GM21529 (cell line): ENCODE data around the gene SH3TC1.

Experiments
- ATAC-seq: cut with Tn5 transposase; IDR thresholded peaks from one replicate; pipeline ENCODE4 v1.9.1; 2021; ENCODE audit not compliant: unreplicated experiment

SH3TC1 gene

DNA sequence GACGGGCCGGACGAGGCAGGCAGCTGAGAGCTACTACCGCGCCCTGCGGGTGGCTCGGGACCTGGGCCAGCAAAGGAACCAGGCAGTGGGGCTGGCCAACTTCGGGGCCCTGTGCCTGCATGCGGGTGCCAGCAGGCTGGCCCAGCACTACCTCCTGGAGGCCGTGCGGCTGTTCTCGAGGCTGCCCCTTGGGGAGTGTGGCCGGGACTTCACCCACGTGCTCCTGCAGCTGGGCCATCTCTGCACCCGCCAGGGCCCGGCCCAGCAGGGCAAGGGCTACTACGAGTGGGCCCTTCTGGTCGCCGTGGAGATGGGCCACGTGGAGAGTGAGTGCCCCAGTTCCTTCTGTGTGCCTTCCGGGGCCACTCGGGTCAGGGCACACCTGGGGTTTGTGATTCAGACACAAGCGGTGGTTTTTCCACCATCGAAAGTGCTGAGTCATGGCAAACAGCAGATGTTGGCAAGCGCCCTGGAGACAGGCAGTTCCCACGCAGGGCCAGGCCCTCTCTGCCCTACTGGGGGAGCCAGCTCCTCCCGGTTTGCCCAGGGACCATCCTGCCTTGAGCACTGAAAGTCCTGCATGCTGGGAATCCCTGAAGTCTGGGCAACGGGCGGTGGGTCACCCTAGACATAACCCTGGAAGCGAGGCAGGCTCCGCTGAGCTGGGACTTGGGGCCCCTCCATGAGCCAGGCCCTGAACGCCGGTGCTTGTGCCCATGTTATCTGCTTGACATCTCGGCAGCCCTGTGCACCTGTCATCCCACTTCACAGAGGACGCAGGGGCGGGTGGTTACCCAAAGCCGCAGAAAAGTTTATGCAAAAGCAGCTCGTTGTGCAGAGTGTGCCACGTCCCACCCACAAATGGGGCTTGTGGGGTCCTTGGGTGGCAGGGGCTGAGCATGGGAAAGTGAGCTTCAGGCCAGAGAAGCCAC is 29.5 kb downstream of the SH3TC1 start:
- peak; percentile 73 for ATAC-seq

DNA sequence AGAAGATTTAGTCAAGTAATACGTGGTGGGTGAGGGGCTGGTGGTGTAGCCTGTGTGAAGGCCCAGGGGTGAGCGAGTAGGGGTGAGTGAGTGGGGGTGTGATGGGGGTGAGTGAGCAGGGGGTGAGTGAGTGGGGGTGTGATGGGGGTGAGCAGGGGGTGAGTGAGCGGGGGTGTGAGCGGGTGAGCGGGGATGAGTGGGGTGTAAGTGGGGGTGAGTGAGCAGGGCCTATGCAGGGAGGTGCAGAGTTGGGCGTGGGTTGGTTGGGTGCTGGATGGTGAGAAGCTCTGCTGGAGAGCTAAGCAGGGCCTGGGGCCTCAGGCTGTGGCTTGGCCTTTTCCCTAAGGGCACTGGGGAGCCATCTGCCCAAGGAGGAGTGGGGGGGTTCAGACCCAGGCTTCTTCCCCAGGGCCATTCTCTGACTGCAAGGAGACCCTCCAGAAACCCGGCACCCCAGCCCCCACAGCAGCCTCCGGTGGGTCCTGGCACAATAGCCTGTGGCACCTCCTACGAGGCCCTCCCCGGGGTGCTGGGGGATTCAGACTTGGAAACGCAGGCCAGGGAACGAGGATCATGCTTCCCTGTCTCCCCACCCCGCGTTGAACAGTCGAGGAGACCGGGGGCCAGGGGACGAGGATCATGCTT is 30.4 kb downstream of the SH3TC1 start:
- no peak for ATAC-seq

DNA sequence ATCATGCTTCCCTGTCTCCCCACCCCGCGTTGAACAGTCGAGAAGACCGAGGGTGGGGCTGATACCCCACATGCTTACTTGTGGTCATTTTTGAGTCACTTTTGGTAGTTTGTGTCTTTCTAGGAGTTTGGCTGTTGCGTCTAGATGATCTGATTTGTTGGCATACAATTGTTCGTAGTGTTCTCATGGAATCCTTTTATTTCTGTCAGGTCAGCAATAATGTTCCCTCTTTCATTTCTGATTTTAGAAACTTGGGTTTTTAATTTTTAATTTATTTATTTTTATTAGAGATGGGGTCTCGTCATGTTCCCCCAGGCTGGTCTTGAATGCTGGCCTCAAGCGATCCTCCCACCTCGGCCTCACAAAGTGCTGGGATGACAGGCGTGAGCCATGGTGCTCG is 30.9 kb downstream of the SH3TC1 start:
- ATAC-seq: no peak

DNA sequence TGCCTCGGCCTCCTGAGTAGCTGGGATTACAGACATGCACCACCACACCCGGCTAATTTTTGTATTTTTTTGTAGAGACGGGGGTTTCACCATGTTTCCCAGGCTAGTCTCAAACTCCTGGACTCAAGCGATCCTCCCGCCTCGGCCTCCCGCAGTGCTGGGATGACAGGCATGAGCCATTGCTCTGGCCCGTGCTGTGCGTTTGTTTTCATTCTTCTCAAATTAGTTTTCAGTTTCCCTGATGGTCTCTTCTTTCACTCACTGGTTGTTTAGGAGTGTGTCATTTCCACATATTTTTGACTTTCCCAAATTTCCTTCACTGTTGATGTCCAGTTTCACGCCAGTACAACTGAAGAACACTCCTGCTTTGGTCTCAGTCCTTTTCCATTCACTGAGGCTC is 31.8 kb downstream of the SH3TC1 start:
- no peak for ATAC-seq

DNA sequence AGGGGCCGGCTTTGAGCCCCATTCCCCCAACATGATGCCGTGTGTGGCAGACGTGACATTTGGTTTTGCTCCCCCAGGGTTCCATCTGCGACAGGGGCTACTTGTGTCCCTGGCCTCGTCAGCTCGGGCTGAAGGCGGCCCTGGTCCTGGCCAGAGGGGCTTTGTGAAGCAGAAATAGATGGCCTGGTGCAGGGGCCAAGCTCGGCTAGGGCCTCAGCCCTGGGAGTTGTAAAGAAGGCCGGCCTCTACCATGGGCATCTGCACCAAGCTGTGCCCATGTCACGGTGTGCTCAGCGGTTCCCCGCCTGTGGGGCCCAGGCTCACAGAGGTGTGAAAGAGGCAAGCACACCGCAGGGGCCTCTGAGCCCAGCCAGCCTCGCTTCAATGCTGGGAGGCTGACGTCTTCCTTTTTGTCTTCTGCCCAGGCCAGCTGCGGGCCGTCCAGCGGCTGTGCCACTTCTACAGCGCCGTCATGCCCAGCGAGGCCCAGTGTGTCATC is 32.5 kb downstream of the SH3TC1 start:
- no peak for ATAC-seq

DNA sequence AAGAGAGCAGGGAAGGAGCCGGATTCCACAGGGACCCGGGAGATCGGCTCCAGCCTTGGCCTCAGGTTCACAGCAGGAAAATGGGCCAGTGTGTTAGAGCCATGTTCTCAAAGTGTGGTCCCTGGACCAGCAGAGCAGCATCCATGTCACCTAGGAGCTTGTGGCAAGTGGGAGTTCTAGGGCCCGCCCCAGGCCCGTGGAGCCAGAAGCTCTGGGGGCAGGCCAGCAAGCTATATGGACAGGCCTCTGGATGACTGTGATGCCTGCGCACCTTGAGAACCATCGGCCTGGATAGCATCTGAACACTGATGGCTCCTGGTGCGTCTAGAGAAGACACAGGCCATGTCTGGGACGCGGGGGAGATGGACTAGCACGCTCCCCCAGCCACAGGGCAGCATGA is 33.7 kb downstream of the SH3TC1 start:
- ATAC-seq: no peak

DNA sequence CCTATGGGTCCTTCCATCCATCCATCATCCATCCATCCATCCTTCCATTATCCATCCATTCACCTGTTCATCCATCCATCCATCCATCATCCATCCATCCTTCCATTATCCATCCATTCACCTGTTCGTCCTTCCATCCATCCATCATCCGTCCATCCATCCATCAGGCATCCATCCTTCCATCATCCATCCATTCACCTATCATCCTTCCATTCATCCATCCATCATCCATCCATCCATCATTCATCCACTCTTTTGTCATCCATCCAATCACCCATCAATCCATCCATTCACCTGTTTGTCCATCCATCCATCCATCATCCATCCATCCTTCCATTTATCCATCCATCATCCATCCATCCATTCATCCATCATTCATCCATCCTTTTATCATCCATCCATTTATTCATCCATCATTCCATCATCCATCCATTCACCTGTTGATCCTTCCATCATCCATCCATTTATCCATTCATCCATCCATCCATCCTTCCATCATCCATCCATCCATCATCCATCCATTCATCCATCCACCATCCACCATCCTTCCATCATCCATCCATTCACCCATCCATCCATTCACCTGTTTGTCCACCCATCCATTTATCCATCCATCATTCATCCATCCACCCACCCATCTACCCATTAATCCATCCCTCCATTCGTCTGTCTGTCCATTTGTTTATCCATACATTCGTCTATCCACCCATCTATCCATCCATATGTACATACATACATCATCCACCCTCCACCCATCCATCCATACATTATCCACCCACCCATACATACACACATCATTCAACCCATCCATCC is 34.8 kb downstream of the SH3TC1 start:
- ATAC-seq: no peak

DNA sequence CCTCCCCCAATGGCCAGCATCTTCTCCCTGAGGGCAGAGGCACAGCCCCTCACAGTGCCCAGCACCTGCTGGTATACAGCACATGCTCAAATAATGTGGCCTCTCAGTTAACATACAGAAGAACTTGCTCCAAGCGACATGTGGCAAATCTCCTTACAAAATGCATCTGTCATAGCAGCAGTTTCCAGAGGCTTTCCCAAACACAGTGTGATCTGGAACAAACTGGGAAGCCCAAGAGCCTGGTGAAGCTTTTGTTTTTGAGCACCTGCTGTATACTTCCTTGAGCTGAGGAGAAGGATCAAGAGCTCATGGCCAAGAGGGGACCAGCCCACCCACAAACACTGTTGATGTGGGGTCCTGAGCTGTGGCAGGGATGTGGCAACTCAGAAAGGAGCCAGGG is 35.6 kb downstream of the SH3TC1 start:
- no peak for ATAC-seq

DNA sequence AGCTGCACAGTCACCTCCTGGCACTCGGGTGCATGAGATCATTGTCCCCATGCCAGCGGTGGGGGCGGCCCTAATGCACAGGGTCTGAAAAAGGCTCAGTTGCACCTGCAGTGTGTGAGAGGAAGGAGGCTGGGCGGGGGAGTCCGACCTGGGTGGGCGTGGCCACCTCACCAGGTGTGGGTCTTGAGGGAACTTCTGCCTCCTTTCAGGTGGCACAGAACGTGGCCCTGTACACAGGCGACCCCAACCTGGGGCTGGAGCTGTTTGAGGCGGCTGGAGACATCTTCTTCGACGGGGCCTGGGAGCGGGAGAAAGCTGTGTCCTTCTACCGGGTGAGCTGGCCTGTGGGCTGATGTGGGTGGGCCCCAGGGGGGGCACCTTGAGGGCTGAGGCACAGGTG is 36.1 kb downstream of the SH3TC1 start:
- no peak for ATAC-seq

DNA sequence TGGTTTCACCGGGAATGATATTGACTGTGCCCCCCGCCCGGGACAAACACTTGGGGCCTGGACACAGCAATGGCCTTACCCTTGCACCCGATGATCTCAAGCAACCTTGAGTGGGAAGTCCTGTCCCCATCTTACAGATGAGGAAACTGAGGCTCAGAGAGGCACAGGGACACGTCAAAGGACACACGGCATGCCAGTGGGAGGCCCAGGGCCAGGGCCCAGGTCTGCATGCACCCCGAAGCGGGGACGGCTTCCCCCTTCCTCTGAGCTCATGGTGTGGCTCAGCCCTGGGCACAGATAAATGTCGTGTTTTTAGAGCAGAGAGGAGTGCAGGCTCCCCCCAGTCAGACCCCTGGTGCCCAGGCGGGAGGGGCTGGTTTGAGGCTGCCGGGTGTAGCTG is 36.6 kb downstream of the SH3TC1 start:
- ATAC-seq: no peak

DNA sequence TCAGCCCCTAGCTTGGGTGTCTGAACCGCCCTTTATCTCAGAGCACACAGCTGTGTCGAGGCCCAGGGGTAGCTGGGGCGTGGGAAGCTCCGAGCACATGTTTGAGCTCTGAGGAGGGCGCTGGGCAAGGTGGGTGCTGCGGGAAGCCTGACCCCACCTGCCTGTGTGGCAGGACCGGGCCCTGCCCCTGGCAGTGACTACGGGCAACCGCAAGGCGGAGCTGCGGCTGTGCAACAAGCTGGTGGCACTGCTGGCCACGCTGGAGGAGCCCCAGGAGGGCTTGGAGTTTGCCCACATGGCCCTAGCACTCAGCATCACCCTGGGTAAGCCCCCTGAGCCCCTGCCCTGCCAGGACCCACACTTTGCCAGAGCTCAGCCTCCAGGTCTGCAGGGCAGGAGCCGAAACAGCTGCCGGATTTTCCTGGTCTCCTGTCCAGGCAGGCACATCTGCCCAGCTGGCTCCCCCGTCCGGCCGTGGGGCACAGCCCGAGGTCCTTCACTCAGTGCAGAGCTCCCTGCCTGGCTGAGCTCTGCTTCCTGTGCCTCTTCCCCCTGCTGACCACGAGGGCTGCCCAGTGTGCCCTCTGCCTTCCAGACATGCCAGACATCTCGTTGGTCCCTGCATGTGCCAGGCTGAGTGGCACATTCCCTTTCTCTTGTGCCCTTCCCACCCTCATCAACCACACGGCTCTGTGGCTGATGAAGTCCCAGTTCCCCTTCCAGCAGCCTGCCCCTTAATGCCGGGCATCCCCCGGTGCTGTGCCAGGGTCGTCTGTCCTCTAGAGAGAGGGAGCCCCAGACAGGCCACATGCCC is 37.2 kb downstream of the SH3TC1 start:
- ATAC-seq: no peak

DNA sequence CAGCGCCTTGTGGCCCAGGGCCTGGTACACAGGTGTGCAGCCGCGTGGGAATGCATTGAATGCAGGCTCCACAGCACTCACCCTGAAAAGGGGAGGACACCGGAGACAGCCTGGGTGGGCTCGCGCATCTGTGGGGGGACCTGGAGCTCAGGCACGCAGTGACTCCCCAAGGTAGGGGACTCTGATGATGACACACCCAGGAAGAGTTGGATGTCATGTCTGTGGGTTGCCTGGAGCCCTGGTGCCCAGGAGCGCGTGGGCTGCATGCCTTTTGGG is 37.8 kb downstream of the SH3TC1 start:
- no peak for ATAC-seq

DNA sequence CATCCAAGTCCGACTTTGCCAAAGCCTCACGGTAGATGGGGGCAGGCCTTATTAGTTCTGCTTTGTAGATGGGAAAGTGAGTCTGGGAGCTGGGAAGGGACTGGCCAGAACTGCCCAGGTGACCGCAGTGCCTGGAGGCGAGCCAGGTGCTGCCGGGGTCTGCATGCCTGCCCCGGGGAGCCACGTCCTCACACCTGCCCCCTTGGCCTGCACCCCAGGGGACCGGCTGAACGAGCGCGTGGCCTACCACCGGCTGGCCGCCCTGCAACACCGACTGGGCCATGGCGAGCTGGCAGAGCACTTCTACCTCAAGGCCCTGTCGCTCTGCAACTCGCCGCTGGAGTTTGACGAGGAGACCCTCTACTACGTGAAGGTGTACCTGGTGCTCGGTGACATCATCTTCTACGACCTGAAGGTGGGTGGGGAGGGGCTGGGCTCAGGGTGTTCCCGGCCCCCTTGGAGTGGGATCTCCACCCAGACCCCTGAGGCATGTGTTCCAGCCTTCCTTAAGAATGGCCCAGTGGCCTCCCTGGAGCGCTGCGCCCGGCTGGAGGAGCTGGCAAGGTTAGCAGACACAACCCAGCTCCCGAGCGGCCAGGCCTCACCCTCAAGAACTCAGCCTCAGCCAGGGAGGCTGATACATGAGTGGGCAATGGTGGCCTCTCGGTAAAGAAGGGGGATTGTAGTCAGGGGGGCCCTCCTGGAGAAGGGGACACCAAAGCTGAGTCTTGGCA is 38.3 kb downstream of the SH3TC1 start:
- ATAC-seq: no peak

DNA sequence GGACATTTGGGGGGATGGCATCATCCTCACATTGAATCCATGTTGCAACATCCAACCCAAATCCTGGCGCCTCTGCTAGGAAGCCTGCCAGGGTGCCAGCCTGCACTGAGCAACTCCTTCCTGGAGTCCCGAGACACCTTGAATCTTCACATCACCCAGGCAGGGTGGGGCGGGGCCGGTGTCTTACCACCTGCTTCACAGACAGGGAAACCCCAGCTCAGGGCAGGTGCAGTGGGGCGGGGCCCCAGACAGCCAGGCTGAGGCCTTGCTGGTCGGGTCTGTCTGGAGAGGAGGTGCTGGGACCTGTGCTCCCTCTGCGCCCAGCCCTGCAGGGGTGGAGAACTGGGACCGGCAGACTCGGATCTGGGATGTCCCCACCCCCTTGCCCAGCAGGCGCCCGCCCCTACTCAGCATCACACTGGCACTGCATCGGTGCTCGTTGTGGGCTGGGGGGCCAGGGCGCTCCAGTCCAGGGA is 39.0 kb downstream of the SH3TC1 start:
- ATAC-seq: no peak

DNA sequence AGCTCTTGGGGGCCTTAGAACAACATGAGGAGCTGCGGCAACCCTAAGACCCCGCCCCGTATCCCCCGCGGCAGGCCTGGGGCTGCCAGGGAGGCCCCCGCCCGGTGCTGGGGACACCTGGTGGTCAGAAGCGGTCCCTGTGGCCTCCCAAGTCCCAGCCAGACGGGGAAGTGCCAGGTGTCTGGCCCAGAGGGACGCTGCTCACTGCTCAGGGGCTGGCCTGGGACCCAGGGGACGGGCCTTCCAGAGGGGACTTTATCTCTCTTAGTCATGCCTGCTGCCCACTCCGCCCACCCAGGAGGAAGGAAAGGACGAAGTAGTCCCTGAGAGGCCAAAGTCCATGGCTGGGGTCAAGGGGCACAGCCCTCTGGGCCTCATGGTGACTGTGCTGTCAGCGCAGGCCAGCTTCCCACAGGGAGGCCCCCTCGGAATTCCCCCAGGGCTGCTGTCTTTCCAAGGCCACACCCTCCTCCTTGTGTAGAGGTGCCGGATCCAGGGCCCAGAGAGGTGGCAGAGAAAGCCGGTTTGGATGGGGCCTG is 39.5 kb downstream of the SH3TC1 start:
- ATAC-seq: no peak

DNA sequence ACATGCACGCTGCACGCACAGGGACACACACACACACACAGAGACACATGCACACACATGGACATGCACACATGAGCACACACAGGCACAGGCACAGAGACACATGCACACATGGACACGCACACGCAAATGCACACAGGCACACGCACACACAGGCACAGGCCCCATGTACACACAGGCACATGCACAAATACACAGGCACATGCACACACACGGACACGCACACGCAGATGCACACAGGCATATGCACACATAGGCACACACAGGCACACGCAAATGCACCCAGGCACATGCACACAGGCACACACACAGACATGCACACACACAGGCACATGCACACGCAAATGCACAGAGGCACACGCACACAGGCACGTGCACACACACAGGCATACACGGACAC is 40.1 kb downstream of the SH3TC1 start:
- ATAC-seq: no peak

DNA sequence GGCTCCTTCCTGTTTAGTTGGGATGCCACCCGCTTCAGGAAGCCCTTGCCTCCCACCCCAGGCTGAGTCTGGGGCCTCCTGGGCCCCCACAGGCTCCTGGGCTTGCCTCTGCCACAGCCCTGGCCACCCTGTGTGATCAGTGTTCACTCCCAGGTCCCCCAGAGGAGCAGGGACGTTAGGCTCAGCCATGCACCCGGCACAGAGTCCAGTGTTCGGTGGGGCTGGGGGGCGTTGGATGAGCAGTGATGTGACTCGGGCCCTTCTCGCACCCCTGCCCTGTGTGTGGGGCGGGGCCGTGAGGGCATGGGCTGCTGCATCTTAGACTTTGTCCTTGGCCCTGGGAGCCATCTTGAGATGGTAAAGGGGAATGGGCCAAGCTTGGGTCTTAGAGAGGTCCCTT is 40.6 kb downstream of the SH3TC1 start:
- no peak for ATAC-seq

DNA sequence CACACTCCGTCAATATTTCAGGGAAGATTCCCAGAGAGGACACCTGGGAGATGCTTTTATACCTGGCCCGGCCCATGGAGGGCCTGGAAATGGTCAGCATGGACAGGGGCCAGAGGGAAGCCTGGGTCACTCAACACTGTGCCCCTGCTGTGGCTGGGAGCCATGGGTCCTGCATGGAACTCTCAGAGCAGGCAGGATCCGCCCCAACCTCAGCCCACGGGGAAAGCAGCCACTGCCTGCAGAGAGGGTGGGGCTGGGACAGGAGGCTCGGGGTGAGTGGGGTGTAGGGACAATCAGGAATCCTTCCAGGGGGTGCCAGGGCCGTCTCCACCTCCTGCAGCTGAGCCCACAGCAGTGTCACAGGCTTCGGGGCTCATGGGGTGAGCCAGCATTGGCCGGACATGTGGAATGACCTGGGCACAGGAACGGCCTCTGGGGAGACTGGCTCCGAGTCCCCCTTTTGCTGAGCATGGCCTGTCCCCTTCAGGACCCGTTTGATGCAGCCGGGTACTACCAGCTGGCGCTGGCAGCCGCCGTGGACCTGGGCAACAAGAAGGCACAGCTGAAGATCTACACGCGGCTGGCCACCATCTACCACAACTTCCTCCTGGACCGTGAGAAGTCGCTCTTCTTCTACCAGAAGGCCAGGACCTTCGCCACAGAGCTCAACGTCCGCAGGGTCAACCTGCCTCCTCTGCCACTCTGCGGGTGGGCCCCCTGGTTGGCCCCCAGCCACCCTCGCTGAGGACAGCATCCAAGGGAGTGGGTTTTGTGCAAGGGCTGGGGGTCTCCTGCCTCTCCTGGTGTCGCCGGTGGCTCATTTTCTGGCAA is 41.3 kb downstream of the SH3TC1 start:
- no peak for ATAC-seq

DNA sequence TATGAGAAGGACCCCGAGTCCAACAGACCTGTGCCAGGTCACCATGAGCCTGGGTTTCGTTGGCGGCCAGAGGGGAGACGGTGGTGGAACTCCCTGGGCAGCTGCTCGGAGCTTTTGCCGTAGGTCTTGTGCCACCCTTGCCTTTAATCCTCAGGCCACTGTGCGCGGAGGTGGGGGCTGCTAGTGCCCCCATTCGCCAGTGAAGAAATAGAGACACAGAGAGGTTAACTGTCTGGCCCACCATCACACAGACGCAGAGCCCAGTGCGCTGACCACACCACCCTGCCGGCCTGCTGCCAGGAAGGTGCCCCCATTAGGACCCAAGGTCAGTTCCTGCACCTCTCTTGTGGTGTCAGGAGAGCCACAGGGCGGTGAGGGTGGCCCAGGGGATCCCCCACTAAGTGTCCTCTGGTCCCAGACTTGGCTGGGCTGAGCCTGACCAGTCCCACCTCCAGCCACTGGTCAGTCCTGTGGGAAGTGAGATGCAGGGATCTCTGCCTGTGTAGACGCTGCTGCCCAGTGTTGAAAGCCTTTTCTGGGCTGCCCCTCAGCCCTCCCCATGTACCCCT is 42.2 kb downstream of the SH3TC1 start:
- no peak for ATAC-seq
